ENCODE measurements around the gene ANXA6.

ANXA6 gene

DNA sequence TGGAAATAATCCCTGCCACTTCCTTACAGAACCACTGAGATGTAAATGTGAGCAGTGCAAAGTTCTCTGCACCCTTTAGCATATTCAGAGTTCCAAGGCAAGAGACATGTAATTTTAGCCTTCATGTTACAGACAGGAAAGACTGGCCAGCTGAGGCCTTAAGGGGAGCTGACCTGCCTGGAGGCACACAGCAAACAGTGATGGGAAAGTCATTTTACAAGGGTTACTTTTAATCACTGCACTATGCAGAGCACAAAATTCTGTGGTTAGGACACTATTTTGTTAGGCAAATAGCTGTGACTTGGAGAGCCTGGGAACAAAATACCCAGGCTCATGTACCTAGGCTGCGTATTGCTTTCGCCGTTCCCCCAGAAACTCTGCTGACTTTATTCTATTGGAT lies 46.6 kb downstream of the ANXA6 start:
- no peak overlapping the region for H3K4me3 ChIP-seq (replicated peaks; ENCODE audit: low read depth, low read length)
- TF ChIP-seq, protein P1, sequence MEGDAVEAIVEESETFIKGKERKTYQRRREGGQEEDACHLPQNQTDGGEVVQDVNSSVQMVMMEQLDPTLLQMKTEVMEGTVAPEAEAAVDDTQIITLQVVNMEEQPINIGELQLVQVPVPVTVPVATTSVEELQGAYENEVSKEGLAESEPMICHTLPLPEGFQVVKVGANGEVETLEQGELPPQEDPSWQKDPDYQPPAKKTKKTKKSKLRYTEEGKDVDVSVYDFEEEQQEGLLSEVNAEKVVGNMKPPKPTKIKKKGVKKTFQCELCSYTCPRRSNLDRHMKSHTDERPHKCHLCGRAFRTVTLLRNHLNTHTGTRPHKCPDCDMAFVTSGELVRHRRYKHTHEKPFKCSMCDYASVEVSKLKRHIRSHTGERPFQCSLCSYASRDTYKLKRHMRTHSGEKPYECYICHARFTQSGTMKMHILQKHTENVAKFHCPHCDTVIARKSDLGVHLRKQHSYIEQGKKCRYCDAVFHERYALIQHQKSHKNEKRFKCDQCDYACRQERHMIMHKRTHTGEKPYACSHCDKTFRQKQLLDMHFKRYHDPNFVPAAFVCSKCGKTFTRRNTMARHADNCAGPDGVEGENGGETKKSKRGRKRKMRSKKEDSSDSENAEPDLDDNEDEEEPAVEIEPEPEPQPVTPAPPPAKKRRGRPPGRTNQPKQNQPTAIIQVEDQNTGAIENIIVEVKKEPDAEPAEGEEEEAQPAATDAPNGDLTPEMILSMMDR (IDR thresholded peaks at IDR 0.05; ENCODE audit: low read length, missing control alignments): no peak
- no peak for DNase-seq (ENCODE audit: low read depth)

DNA sequence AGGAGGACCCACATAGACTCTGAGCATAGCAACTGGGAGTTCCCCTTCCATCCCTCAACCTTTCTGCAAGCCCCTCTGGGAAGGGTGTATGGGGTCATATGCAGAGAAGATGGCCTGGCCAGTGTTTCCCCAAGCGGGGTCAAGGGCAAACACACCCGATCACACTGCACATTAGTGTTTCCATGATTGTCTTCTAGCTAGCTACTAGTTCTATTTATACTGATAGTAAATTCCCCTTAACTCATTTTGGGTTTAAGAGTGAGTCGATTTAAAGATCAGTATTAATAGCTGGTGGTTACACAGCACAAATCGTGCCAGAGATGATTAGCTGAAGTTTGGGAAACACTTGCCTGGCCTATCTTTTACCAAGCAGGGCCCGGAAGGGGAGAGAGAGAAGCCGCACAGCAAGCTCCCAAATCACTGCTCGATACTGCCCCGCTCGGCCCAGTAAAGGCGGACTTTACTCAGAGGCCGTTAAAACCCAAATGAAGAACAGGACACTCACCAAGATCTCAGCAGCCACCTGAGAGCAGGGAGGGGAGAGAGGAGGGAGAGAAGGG lies 47.4 kb downstream of the ANXA6 start:
- H3K4me3 ChIP-seq (replicated peaks; ENCODE audit: low read depth, low read length): no peak overlapping the region
- TF ChIP-seq, protein P1 (IDR thresholded peaks at IDR 0.05; ENCODE audit: low read length, missing control alignments): no peak
- DNase-seq (ENCODE audit: low read depth): no peak

DNA sequence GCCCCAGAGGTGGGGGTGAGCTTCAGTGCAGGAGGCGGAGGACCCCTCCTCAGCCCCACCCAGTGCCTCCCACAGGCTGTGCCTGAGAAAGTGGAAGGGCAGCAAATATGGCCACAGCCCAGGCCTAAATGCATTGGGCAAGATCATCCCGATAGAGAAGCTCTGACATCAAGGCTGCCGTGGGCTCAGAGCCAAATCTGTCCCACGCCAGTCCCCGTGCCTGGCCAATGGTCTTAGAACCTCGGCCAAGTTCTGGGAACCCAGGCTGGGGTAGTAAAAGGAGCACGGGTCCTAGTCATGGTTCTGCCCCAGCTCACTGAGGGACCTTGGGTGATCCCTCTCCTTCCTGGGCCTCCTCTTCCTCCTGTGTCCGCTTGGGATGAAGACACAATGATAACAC lies 49.0 kb downstream of the ANXA6 start:
- TF ChIP-seq, protein P1 (IDR thresholded peaks at IDR 0.05; ENCODE audit: low read length, missing control alignments): no peak
- DNase-seq (ENCODE audit: low read depth): no peak
- H3K4me3 ChIP-seq (replicated peaks; ENCODE audit: low read depth, low read length): no peak overlapping the region

DNA sequence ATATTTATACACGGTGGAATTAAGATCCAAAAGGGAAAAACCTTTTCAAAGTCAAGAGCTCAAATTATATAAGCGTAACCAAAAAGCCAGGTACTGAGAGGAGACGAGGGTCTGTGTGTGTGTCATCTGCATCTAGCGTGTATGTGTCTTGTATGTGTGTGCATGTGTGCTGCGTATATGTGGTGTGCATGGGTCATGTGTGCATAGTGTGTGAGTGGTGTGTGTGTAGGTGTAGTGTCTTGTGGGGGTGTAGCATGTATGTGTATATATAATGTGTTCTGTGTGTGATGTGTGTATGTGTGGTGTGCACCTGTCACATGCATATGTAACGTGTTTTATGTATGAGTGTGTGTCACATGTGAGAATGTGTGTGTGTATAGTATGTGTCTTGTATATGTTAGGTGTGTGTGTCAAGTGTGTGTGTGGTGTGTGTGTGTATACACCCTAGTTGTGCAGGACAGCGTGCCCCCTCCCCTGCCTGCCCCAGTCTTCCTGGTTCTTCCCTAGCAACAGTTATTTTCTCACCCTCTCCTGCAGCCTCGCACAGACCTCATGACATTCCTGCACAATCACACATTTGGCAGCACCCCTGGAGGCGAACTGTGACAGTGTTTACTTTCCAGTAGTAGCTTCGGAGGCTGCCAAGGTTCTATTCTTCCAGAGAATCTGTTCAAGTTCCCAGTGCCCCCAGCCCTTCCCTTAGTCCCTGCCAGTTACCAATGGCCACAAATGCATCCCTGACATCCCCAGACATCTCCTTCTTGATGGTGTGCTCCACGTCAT lies 49.6 kb downstream of the ANXA6 start:
- TF ChIP-seq, protein P1 (IDR thresholded peaks at IDR 0.05; ENCODE audit: low read length, missing control alignments): no peak
- H3K4me3 ChIP-seq (replicated peaks; ENCODE audit: low read depth, low read length): no peak overlapping the region
- peak; percentile 50 for DNase-seq (ENCODE audit: low read depth)

DNA sequence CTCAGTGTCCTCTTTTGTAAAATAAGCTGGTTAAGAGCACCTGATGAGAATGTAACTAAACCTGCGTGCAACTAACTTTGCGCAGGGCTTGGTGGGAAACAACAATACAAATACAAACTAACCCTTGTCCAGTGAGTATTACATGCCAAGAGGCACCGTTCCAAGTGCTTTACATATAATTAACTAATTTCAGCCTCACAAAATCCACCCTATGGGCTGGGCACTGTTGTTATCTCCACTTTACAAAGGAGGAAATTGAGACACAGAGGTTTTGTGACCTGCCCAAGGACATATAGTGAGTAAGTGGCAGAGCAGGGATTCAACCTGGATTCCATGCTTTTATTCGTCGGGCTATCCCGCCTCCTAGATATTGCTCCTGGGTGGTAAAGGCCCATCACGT lies 50.5 kb downstream of the ANXA6 start:
- no peak for DNase-seq (ENCODE audit: low read depth)
- TF ChIP-seq, protein P1 (IDR thresholded peaks at IDR 0.05; ENCODE audit: low read length, missing control alignments): no peak
- no peak overlapping the region for H3K4me3 ChIP-seq (replicated peaks; ENCODE audit: low read depth, low read length)

DNA sequence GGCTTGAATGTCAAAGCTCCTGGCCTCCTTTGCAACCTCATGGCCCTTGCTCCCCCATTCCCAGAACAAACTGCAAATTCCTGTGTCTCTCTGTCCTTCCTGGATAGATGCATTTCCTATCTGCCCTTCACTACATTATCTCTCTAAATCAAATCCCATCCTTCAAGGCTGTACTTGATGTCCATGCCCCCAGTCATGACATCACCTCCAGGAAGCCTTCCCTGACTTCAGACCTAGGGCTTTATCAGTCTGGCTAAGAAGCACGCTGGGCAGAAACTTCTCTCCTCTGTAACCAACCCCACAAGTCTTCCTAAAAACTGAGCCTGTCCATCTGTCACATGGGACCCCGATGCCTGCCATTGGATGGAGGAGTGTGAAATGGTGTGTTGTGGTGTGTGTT lies 51.1 kb downstream of the ANXA6 start:
- TF ChIP-seq, protein P1 (IDR thresholded peaks at IDR 0.05; ENCODE audit: low read length, missing control alignments): no peak
- no peak overlapping the region for H3K4me3 ChIP-seq (replicated peaks; ENCODE audit: low read depth, low read length)
- no peak for DNase-seq (ENCODE audit: low read depth)

DNA sequence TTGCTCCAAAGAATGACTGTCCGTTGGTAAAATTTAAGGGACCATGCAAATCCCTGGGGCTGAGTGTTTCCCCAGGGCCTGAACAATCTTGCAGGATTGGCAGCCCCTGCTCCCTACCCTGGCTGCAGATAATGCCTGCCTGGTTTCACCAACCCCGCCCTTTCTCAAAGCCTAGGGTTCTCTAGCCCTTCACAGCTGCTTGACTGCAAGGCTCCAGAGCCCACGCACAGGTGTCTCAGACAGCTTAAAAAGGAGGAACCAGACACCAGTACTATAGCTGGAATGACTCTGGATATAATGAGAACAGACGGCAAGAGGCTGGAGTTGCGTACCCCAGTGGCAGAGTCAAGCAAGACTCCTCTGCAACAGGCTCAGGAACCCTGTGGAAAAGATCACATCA lies 51.5 kb downstream of the ANXA6 start:
- H3K4me3 ChIP-seq (replicated peaks; ENCODE audit: low read depth, low read length): no peak overlapping the region
- no peak for DNase-seq (ENCODE audit: low read depth)
- TF ChIP-seq, protein P1 (IDR thresholded peaks at IDR 0.05; ENCODE audit: low read length, missing control alignments): no peak
